HepG2 (cell line): ENCODE results near the gene THSD8. TPM values are rescaled to one million over a fixed set of nuclear protein-coding genes. Genes with fewer than 3 reads are reported as not detected.

Experiments
- CEBPB ChIP-seq: IDR thresholded peaks from 2 replicates; pipeline ENCODE4 v1.6.1; 2011; ENCODE audit warnings: low read depth, low read length, improper control_type of control experiment, borderline replicate concordance
- HNF1A ChIP-seq, 2 experiments: sonication (generic) in 1 of 2; formaldehyde crosslinking in 1 of 2; IDR thresholded peaks; 2 replicates each; pipeline versions ENCODE4 v1.4.0 to v1.6.1; 2016 to 2020; ENCODE audit warnings: borderline replicate concordance in 1 of 2, low read depth in 1 of 2, mild to moderate bottlenecking in 1 of 2, missing genetic modification reagents in 1 of 2
- IKZF5 ChIP-seq: IDR thresholded peaks from 2 replicates; pipeline ENCODE4 v1.6.1; 2018; ENCODE audit warnings: missing genetic modification reagents, mild to moderate bottlenecking, missing compliant biosample characterization
- KDM2A ChIP-seq: sonication (generic); formaldehyde crosslinking; IDR thresholded peaks from 2 replicates; pipeline ENCODE4 v1.4.0; 2020; ENCODE audit warnings: low read depth, missing genetic modification reagents, borderline replicate concordance
- LCORL ChIP-seq, 2 experiments: fragments of 450-650 bp in 1 of 2; sonication (generic) in 1 of 2; formaldehyde crosslinking in 1 of 2; IDR thresholded peaks; 2 replicates each; pipeline versions ENCODE4 v1.5.0 to v1.6.1; 2017 to 2020; ENCODE audit warnings: antibody characterized with exemption in 1 of 2, missing genetic modification reagents in 1 of 2
- NFYB ChIP-seq: sonication (generic); formaldehyde crosslinking; IDR thresholded peaks from 2 replicates; pipeline ENCODE4 v1.4.0; 2020; ENCODE audit warnings: missing genetic modification reagents
- NR2F6 ChIP-seq, 2 experiments: IDR thresholded peaks; 2 replicates each; pipeline ENCODE4 v1.6.1; 2016; ENCODE audit warnings: antibody characterized with exemption in 1 of 2, mild to moderate bottlenecking in 1 of 2
- RFX1 ChIP-seq: fragments of 450-650 bp; IDR thresholded peaks from 2 replicates; pipeline ENCODE4 v1.6.1; 2017
- SIX4 ChIP-seq: sonication (generic); formaldehyde crosslinking; IDR thresholded peaks from 2 replicates; pipeline ENCODE4 v1.4.0; 2020; ENCODE audit warnings: missing genetic modification reagents
- ZBTB21 ChIP-seq: sonication (generic); formaldehyde crosslinking; IDR thresholded peaks from 2 replicates; pipeline ENCODE4 v1.4.0; 2020; ENCODE audit warnings: missing genetic modification reagents
- ZNF160 ChIP-seq: sonication (generic); formaldehyde crosslinking; IDR thresholded peaks from 2 replicates; pipeline ENCODE4 v1.8.0; 2022; ENCODE audit warnings: mild to moderate bottlenecking, inconsistent platforms, missing genetic modification reagents
- ZNF276 ChIP-seq: sonication (generic); formaldehyde crosslinking; IDR thresholded peaks from 2 replicates; pipeline ENCODE4 v1.4.0; 2020; ENCODE audit warnings: mild to moderate bottlenecking, low read depth, missing genetic modification reagents
- ZNF580 ChIP-seq: IDR thresholded peaks from 2 replicates; pipeline ENCODE4 v1.6.1; 2016; ENCODE audit warnings: low read depth, borderline replicate concordance
- ZNF709 ChIP-seq: sonication (generic); formaldehyde crosslinking; IDR thresholded peaks from 2 replicates; pipeline ENCODE4 v1.5.0; 2020; ENCODE audit warnings: mild to moderate bottlenecking, missing genetic modification reagents
- polyA plus RNA-seq, 8 experiments: library from polyadenylated mRNA; depleted of rRNA in 3 of 8; stranded (reverse) in 7 of 8; unstranded in 1 of 8; fragments of >200 nt; fragmentation: Illumina TruSeq in 4 of 8; extraction: Trizol in 4 of 8; gene quantifications; 2 replicates each; pipeline versions ENCODE4 v1.2.1 to v1.2.3, GENCODE V29; 2011 to 2016; ENCODE audit warnings: low read depth in 4 of 8, missing spikeins in 1 of 8, mixed read lengths in 1 of 8; ENCODE audit not compliant: insufficient read depth in 1 of 8
- total RNA-seq, 5 experiments: library from RNA; depleted of rRNA; stranded (reverse); fragments of >200 nt; fragmentation: Illumina TruSeq; extraction: Trizol; gene quantifications; 2 replicates each; pipeline ENCODE4 v1.2.3, GENCODE V29; 2016; ENCODE audit warnings: low read depth in 1 of 5
- TF ChIP-seq, protein P1 (sequence below): sonication (generic); formaldehyde crosslinking; IDR thresholded peaks from 2 replicates; pipeline ENCODE4 v1.4.0; 2020; ENCODE audit warnings: mild to moderate bottlenecking, missing genetic modification reagents
- TF ChIP-seq, protein P2 (sequence below): sonication (generic); formaldehyde crosslinking; IDR thresholded peaks from 2 replicates; pipeline ENCODE4 v1.5.0; 2020; ENCODE audit warnings: mild to moderate bottlenecking, missing genetic modification reagents

Gene THSD8
- total and polyA plus RNA-seq, 2 of the 13 experiments (the other 11 are each of a cell fraction or from before 2014, with no cell fraction given): 4.8 to 14.9 TPM

DNA sequence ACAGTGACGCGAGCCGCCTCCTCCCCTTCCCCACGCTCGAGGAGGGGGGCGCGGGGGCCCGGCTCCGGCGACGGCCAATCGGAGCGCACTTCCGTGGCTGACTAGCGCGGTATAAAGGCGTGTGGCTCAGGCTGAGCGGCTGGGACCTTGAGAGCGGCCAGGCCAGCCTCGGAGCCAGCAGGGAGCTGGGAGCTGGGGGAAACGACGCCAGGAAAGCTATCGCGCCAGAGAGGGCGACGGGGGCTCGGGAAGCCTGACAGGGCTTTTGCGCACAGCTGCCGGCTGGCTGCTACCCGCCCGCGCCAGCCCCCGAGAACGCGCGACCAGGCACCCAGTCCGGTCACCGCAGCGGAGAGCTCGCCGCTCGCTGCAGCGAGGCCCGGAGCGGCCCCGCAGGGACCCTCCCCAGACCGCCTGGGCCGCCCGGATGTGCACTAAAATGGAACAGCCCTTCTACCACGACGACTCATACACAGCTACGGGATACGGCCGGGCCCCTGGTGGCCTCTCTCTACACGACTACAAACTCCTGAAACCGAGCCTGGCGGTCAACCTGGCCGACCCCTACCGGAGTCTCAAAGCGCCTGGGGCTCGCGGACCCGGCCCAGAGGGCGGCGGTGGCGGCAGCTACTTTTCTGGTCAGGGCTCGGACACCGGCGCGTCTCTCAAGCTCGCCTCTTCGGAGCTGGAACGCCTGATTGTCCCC lies 10.4 kb upstream of the THSD8 start, which contains the start of gene JUNB (continued):
- peak; percentile 22; the same call in 1 of the 2 replicates for TF ChIP-seq ZNF276 (CRISPR knock-in tag)
- no peak for TF ChIP-seq CEBPB
- TF ChIP-seq ZNF160 (CRISPR knock-in tag): no peak
- no peak for TF ChIP-seq RFX1
- no peak for TF ChIP-seq HNF1A (IDR thresholded peaks at IDR 0.05; ENCODE audit: low read depth)
- peak; percentile 61; the same call in 1 of the 2 replicates for TF ChIP-seq HNF1A (CRISPR knock-in tag; IDR thresholded peaks at IDR 0.05; ENCODE audit: borderline replicate concordance)
- TF ChIP-seq KDM2A (CRISPR knock-in tag): peak; percentile 87
- peak; percentile 42; the same call in 1 of the 2 replicates for TF ChIP-seq ZBTB21 (CRISPR knock-in tag)
- TF ChIP-seq, protein P1, sequence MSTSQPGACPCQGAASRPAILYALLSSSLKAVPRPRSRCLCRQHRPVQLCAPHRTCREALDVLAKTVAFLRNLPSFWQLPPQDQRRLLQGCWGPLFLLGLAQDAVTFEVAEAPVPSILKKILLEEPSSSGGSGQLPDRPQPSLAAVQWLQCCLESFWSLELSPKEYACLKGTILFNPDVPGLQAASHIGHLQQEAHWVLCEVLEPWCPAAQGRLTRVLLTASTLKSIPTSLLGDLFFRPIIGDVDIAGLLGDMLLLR (CRISPR knock-in tag): 0 out of 2 replicates have a peak, but pooled peaks have one; percentile 45
- TF ChIP-seq, protein P2, sequence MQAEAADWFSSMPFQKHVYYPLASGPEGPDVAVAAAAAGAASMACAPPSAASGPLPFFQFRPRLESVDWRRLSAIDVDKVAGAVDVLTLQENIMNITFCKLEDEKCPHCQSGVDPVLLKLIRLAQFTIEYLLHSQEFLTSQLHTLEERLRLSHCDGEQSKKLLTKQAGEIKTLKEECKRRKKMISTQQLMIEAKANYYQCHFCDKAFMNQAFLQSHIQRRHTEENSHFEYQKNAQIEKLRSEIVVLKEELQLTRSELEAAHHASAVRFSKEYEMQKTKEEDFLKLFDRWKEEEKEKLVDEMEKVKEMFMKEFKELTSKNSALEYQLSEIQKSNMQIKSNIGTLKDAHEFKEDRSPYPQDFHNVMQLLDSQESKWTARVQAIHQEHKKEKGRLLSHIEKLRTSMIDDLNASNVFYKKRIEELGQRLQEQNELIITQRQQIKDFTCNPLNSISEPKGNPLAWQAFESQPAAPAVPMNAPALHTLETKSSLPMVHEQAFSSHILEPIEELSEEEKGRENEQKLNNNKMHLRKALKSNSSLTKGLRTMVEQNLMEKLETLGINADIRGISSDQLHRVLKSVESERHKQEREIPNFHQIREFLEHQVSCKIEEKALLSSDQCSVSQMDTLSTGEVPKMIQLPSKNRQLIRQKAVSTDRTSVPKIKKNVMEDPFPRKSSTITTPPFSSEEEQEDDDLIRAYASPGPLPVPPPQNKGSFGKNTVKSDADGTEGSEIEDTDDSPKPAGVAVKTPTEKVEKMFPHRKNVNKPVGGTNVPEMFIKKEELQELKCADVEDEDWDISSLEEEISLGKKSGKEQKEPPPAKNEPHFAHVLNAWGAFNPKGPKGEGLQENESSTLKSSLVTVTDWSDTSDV (CRISPR knock-in tag): no peak
- peak; percentile 40; the same call in 1 of the 2 replicates for TF ChIP-seq ZNF709
- peak; percentile 80; the same call in 1 of the 2 replicates for TF ChIP-seq ZNF580 (CRISPR knock-in tag)
- no peak for TF ChIP-seq NR2F6 (IDR thresholded peaks at IDR 0.05)
- peak; percentile 80 for TF ChIP-seq NR2F6 (CRISPR knock-in tag; IDR thresholded peaks at IDR 0.05)
- peak; percentile 79 for TF ChIP-seq NFYB (CRISPR knock-in tag)
- TF ChIP-seq SIX4: peak; percentile 54; the same call in 1 of the 2 replicates
- peak; percentile 92 for TF ChIP-seq IKZF5 (CRISPR knock-in tag)
- TF ChIP-seq LCORL (IDR thresholded peaks at IDR 0.05): no peak
- TF ChIP-seq LCORL (CRISPR knock-in tag; IDR thresholded peaks at IDR 0.05): peak; percentile 61
